Right lobe of liver (tissue), 4 donors: ENCODE results near the gene GGCX.

ENCODE experiments used
- CTCF ChIP-seq, 4 donors: fragments of 200-600 bp in 3 of 4; fragments of 450-650 bp in 1 of 4; IDR thresholded peaks; one replicate each; pipeline versions ENCODE4 v1.5.1 to v1.8.0; 2016 to 2022; ENCODE audit warnings: antibody characterized with exemption in 4 of 4, mild to moderate bottlenecking in 2 of 4
- POLR2A ChIP-seq: fragments of 450-650 bp; IDR thresholded peaks from one replicate; pipeline ENCODE4 v1.6.1; 2017; ENCODE audit warnings: antibody characterized with exemption, mild to moderate bottlenecking
- donor health status: DM: no; HTN: no; CAD: no.
- donor health status: DM: no; HTN: no; CAD: no.
- donor health status: DM: no; HTN: yes; CAD: no.

GRCh38 chr2:85534099-85534498 is 27.2 kb downstream of the GGCX start:
- TF ChIP-seq CTCF (IDR thresholded peaks at IDR 0.05) (no peak), POLR2A (no peak)
